Neural progenitor cell (in vitro differentiated cells): ENCODE data around the gene DNASE1L3. TPM values are rescaled to one million over a fixed set of nuclear protein-coding genes. Genes with fewer than 3 reads are reported as not detected.

Experiments used
- DNase-seq: peaks from one replicate; pipeline ENCODE4 v3.0.0-alpha.2; 2016; ENCODE audit warnings: low spot score
- H2AFZ ChIP-seq: fragments of 200-600 bp; sonication (generic); replicated peaks from 2 replicates; pipeline ENCODE4 v1.6.1; 2016; ENCODE audit warnings: antibody characterized with exemption
- H3F3A ChIP-seq: fragments of 200-600 bp; sonication (generic); 2 replicates; pipeline ENCODE4 v1.6.1; 2016; ENCODE audit warnings: antibody characterized with exemption, low read depth
- H3K27ac ChIP-seq: fragments of 200-600 bp; sonication (generic); 2 replicates; pipeline ENCODE4 v1.5.1; 2016; ENCODE audit warnings: mild to moderate bottlenecking
- H3K27me3 ChIP-seq: fragments of 200-600 bp; sonication (generic); 2 replicates; pipeline ENCODE4 v1.6.1; 2016; ENCODE audit warnings: mild to moderate bottlenecking, moderate library complexity
- H3K36me3 ChIP-seq: fragments of 200-600 bp; sonication (generic); 2 replicates; pipeline ENCODE4 v1.5.1; 2016
- H3K4me1 ChIP-seq: fragments of 200-600 bp; sonication (generic); 2 replicates; pipeline ENCODE4 v1.6.1; 2016; ENCODE audit warnings: mixed run types
- H3K4me2 ChIP-seq: fragments of 200-600 bp; sonication (generic); 2 replicates; pipeline ENCODE4 v1.6.1; 2016
- H3K4me3 ChIP-seq: fragments of 200-600 bp; sonication (generic); 2 replicates; pipeline ENCODE4 v1.5.1; 2016
- H3K79me2 ChIP-seq: fragments of 200-600 bp; sonication (generic); 2 replicates; pipeline ENCODE4 v1.6.1; 2016; ENCODE audit warnings: low read depth
- H3K9ac ChIP-seq: fragments of 200-600 bp; sonication (generic); 2 replicates; pipeline ENCODE4 v1.6.1; 2016
- H3K9me3 ChIP-seq: fragments of 200-600 bp; sonication (generic); 2 replicates; pipeline ENCODE4 v1.5.1; 2016; ENCODE audit warnings: low read depth
- H4K20me1 ChIP-seq: fragments of 200-600 bp; sonication (generic); 2 replicates; pipeline ENCODE4 v1.6.1; 2016; ENCODE audit warnings: low read depth
- H3K27ac Mint-ChIP-seq: 3 replicates; pipeline ENCODE4 v1.8.0; 2021; ENCODE audit warnings: mixed read lengths
- H3K27me3 Mint-ChIP-seq: 2 replicates; pipeline ENCODE4 v1.8.0; 2022; ENCODE audit warnings: low read depth, mild to moderate bottlenecking, inconsistent platforms, moderate library complexity, mixed read lengths; ENCODE audit not compliant: insufficient read depth
- H3K36me3 Mint-ChIP-seq: 3 replicates; pipeline ENCODE4 v1.8.0; 2021; ENCODE audit warnings: mixed read lengths
- H3K4me1 Mint-ChIP-seq: 3 replicates; pipeline ENCODE4 v1.8.0; 2021; ENCODE audit warnings: mixed read lengths
- H3K4me3 Mint-ChIP-seq: 3 replicates; pipeline ENCODE4 v1.8.0; 2021; ENCODE audit warnings: mild to moderate bottlenecking, moderate library complexity, mixed read lengths
- H3K9me3 Mint-ChIP-seq: 3 replicates; pipeline ENCODE4 v1.8.0; 2020; ENCODE audit warnings: mixed read lengths
- CTCF ChIP-seq: fragments of 200-600 bp; sonication (generic); IDR thresholded peaks from 2 replicates; pipeline ENCODE4 v1.5.1; 2017; ENCODE audit warnings: antibody characterized with exemption, mild to moderate bottlenecking
- EZH2 ChIP-seq: fragments of 200-600 bp; sonication (generic); IDR thresholded peaks from 2 replicates; pipeline ENCODE4 v1.6.1; 2017; ENCODE audit warnings: antibody characterized with exemption, mild to moderate bottlenecking, moderate library complexity
- EZH2phosphoT487 ChIP-seq: fragments of 200-600 bp; sonication (generic); IDR thresholded peaks from 2 replicates; pipeline ENCODE4 v1.6.1; 2017; ENCODE audit warnings: antibody characterized with exemption
- total RNA-seq: library from RNA; depleted of rRNA; stranded (reverse); fragments of >200 nt; gene quantifications from 2 replicates; pipeline ENCODE4 v1.2.3, GENCODE V29; 2015; ENCODE audit warnings: low replicate concordance

Gene DNASE1L3
- total RNA-seq, 1 donor from 2014 or later: not detected

GRCh38 chr3:58193682-58194407 is 16.9 kb downstream of the DNASE1L3 start:
- H3K27me3 ChIP-seq: no peaks in the 10 kb centered on the region
- no peak overlapping the region for H3K4me3 ChIP-seq
- TF ChIP-seq EZH2 (no peak), EZH2phosphoT487 (no peak), CTCF (no peak)
- Mint-ChIP-seq H3K4me3 (no peak overlapping the region), H3K27me3 (peaks cover 11% of the 10 kb centered on the region), H3K4me1 (peaks cover 10% of the 10 kb centered on the region), H3K36me3 (no peaks in the 10 kb centered on the region), H3K27ac (no peak overlapping the region), H3K9me3 (peaks cover 2% of the 10 kb centered on the region)
- H3K79me2 ChIP-seq: no peaks in the 10 kb centered on the region
- H4K20me1 ChIP-seq: no peaks in the 10 kb centered on the region
- no peaks in the 10 kb centered on the region for H3K36me3 ChIP-seq
- no peaks in the 10 kb centered on the region for H3F3A ChIP-seq
- H2AFZ ChIP-seq: no peak overlapping the region
- no peak overlapping the region for H3K9ac ChIP-seq
- no peak for DNase-seq
- H3K4me1 ChIP-seq: peaks cover 7% of the 10 kb centered on the region
- no peak overlapping the region for H3K27ac ChIP-seq
- no peak overlapping the region for H3K4me2 ChIP-seq
- no peaks in the 10 kb centered on the region for H3K9me3 ChIP-seq

- H3K27ac Mint-ChIP-seq: no peak overlapping the region
- H3K36me3 ChIP-seq: no peaks in the 10 kb centered on the region
- H3K36me3 Mint-ChIP-seq: no peaks in the 10 kb centered on the region
- H3K4me1 Mint-ChIP-seq: peaks cover 16% of the 10 kb centered on the region
- no peak overlapping the region for H3K4me3 ChIP-seq
- peaks cover 11% of the 10 kb centered on the region for H3K27me3 Mint-ChIP-seq
- peaks cover 2% of the 10 kb centered on the region for H3K9me3 Mint-ChIP-seq
- H2AFZ ChIP-seq: no peak overlapping the region
- no peaks in the 10 kb centered on the region for H3F3A ChIP-seq
- H3K9ac ChIP-seq: no peak overlapping the region
- no peak overlapping the region for H3K27ac ChIP-seq
- no peaks in the 10 kb centered on the region for H3K79me2 ChIP-seq
- peaks cover 10% of the 10 kb centered on the region for H3K4me1 ChIP-seq
- no peaks in the 10 kb centered on the region for H4K20me1 ChIP-seq
- TF ChIP-seq EZH2phosphoT487 (no peak), EZH2 (no peak), CTCF (no peak)
- H3K4me3 Mint-ChIP-seq: no peak overlapping the region
- no peak overlapping the region for H3K4me2 ChIP-seq
- DNase-seq: no peak
- no peaks in the 10 kb centered on the region for H3K9me3 ChIP-seq
- no peaks in the 10 kb centered on the region for H3K27me3 ChIP-seq
Measured at GRCh38 chr3:58192069-58192468, 18.7 kb downstream of the DNASE1L3 start.

- peaks cover 10% of the 10 kb centered on the region for H3K4me1 ChIP-seq
- no peaks in the 10 kb centered on the region for H3K36me3 ChIP-seq
- H3K36me3 Mint-ChIP-seq: no peaks in the 10 kb centered on the region
- peaks cover 16% of the 10 kb centered on the region for H3K4me1 Mint-ChIP-seq
- TF ChIP-seq EZH2 (no peak), EZH2phosphoT487 (no peak), CTCF (no peak)
- no peak overlapping the region for H3K4me3 ChIP-seq
- H3K79me2 ChIP-seq: no peaks in the 10 kb centered on the region
- H3K4me3 Mint-ChIP-seq: no peak overlapping the region
- H3K9me3 Mint-ChIP-seq: peaks cover 2% of the 10 kb centered on the region
- H2AFZ ChIP-seq: no peak overlapping the region
- no peak overlapping the region for H3K27ac ChIP-seq
- H3K27ac Mint-ChIP-seq: no peak overlapping the region
- H3K9me3 ChIP-seq: no peaks in the 10 kb centered on the region
- H3K27me3 ChIP-seq: no peaks in the 10 kb centered on the region
- H3F3A ChIP-seq: no peaks in the 10 kb centered on the region
- DNase-seq: no peak
- H3K9ac ChIP-seq: no peak overlapping the region
- peaks cover 9% of the 10 kb centered on the region for H3K27me3 Mint-ChIP-seq
- H4K20me1 ChIP-seq: no peaks in the 10 kb centered on the region
- no peak overlapping the region for H3K4me2 ChIP-seq
Measured at GRCh38 chr3:58191361-58191991, 19.3 kb downstream of the DNASE1L3 start.
